ENCODE measurements around the gene OPA3.
A peak's percentile ranks its signal among the peaks of the same experiment; 100 is the strongest.

Gene OPA3

DNA sequence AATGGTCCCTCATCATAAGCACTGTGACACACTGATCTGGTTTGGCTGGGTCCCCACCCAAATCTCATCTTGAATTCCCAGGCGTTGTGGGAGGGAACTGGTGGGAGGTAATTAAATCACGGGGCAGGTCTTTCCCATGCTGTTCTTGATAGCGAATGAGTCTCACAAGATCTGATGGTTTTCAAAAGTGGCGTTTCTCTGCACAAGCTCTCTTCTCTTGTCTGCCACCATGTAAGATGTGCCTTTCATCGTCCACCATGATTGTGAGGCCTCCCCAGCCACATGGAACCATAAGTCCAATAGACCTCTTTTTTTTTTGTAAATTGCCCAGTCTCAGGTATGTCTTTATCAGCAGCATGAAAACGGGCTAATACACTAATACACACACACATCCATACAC, 24.3 kb upstream of the OPA3 start:
- H3K9me3 ChIP-seq (ENCODE audit: low read length): no peaks in the 10 kb centered on the region
- no peaks in the 10 kb centered on the region for H3K36me3 ChIP-seq (ENCODE audit: insufficient read depth, low read length)
- no peak overlapping the region for H3K4me3 ChIP-seq (ENCODE audit: low read length)
- H3K4me1 ChIP-seq (ENCODE audit: insufficient read depth, low read length): peaks cover 4% of the 10 kb centered on the region
- H3K27me3 ChIP-seq (ENCODE audit: insufficient read depth, low read length): no peaks in the 10 kb centered on the region
- H2AFZ ChIP-seq (ENCODE audit: low read depth, low read length): no peak overlapping the region

DNA sequence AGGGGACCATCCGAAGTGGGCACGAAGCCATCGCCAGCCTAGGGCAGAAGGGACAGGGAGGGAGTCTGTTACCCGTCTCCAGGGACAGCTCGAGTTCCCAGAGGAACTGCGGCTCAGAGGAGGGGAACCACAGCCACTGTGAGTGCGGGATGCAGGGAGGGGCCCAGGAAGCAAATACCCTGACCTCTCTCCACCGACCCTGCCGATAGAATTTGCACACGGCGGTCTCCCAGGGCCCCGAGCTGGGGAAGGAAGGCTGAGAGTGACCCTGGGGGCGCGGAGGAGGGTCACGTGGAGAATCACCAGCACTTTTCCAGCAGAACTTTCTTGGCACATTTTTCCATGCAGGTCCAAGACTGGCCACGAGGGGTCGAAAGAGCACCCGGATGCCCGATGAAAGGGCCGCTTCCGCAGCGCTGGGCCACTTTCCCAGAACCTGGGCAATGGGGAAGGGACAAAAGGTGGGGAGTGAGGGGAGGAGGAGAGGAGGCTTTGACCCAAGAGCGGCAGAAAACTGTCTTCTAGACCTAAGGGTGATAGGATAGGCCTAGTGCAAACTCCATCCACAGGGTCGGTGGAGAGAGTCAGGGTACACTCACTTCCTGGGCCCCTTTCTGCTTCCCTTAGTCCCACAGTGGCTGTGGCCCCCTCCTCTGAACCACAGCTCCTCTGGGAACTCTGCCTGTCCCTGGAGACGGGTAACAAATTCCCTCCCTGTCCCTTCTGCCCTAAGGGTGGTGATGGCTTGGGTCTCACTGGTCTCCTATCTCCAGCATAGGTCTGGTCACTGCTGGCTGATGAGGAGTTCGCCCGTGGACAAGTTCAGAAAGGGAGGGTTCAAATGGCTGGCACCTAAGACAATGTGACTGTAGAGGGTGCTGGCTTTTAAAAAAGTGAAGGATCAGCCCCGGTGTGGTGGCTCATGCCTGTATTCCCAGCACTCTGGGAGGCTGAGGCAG, 22.7 kb upstream of the OPA3 start:
- Histone ChIP-seq H3K27me3 (ENCODE audit: insufficient read depth, low read length) (peaks cover 5% of the 10 kb centered on the region), H3K36me3 (ENCODE audit: insufficient read depth, low read length) (no peaks in the 10 kb centered on the region), H2AFZ (ENCODE audit: low read depth, low read length) (peak overlapping the region; percentile 9), H3K4me1 (ENCODE audit: insufficient read depth, low read length) (peaks cover 4% of the 10 kb centered on the region), H3K4me3 (ENCODE audit: low read length) (peak overlapping the region; percentile 5), H3K9me3 (ENCODE audit: low read length) (no peaks in the 10 kb centered on the region)

DNA sequence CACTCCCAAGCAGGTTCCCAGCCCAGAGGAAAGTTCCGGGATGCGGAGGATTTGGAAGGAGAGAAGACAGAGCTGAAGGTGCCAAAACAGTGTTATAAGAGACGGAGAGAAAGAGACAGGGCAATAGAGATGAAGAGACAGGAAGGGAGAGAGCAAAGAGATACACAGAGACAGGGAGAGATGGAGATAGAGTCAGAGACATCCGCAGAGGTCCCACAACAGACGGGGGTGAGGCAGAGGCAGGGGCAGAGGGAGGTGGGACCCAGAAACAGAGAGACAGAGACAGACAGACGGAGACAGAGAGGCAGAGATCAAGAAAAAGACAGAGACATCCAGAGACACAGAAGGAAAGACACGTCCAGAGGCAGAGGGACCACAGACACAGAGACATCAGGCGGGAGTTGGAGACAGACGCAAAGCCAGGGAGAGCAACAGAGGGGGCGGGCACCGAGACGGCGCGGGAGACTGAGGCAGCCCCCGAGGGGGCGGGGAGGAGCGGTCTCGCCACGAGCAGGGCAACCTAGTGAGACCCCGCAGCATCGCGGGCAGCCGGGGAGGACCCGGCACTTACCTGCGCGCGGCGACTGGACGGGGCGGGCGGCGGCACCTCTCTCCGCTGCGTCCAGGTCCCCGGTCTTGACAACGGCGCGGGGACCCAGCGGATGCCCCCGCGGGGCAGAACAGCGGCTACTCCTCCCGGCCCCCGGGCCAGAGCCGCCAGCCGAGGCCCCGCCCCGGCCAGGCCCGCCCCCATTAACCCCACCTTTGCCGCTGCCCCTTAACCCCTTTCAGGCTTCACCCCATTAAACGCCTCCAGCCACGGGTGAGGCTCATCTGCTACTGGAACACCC, 17.1 kb upstream of the OPA3 start, which contains the start of gene GPR4:
GPR4 (minus strand) TSS at position 689 of the 851 bp plus-strand sequence. CDS start 10,346 bp downstream, outside the sequence.
- H3K27me3 ChIP-seq (ENCODE audit: insufficient read depth, low read length): peaks cover 57% of the 10 kb centered on the region
- no peak within 1 kb of the TSS for H3K4me3 ChIP-seq (ENCODE audit: low read length)
- H3K9me3 ChIP-seq (ENCODE audit: low read length): no peaks in the 10 kb centered on the region

GRCh38 chr19:45601115-45601514, 16.5 kb upstream of the OPA3 start:
- H3K9me3 ChIP-seq (ENCODE audit: low read length): no peaks in the 10 kb centered on the region
- H3K36me3 ChIP-seq (ENCODE audit: insufficient read depth, low read length): no peaks in the 10 kb centered on the region
- peaks cover 4% of the 10 kb centered on the region for H3K4me1 ChIP-seq (ENCODE audit: insufficient read depth, low read length)
- peaks cover 62% of the 10 kb centered on the region for H3K27me3 ChIP-seq (ENCODE audit: insufficient read depth, low read length)
- H3K4me3 ChIP-seq (ENCODE audit: low read length): no peak overlapping the region
- H2AFZ ChIP-seq (ENCODE audit: low read depth, low read length): no peak overlapping the region

More for the DNA sequence above, 17.1 kb upstream of the OPA3 start, which contains the start of gene GPR4:
- peaks cover 4% of the 10 kb centered on the region for H3K4me1 ChIP-seq (ENCODE audit: insufficient read depth, low read length)
- no peaks in the 10 kb centered on the region for H3K36me3 ChIP-seq (ENCODE audit: insufficient read depth, low read length)
- H2AFZ ChIP-seq (ENCODE audit: low read depth, low read length): no peak within 1 kb of the TSS

- Histone ChIP-seq H3K27me3 (ENCODE audit: insufficient read depth, low read length) (peaks cover 64% of the 10 kb centered on the region), H3K4me3 (ENCODE audit: low read length) (no peak overlapping the region), H3K9me3 (ENCODE audit: low read length) (no peaks in the 10 kb centered on the region), H2AFZ (ENCODE audit: low read depth, low read length) (no peak overlapping the region), H3K36me3 (ENCODE audit: insufficient read depth, low read length) (no peaks in the 10 kb centered on the region), H3K4me1 (ENCODE audit: insufficient read depth, low read length) (peaks cover 4% of the 10 kb centered on the region)
Measured at GRCh38 chr19:45600340-45600885, 15.8 kb upstream of the OPA3 start.

- Histone ChIP-seq H3K4me3 (ENCODE audit: low read length) (no peak overlapping the region), H2AFZ (ENCODE audit: low read depth, low read length) (no peak overlapping the region), H3K36me3 (ENCODE audit: insufficient read depth, low read length) (no peaks in the 10 kb centered on the region), H3K27me3 (ENCODE audit: insufficient read depth, low read length) (peaks cover 64% of the 10 kb centered on the region), H3K4me1 (ENCODE audit: insufficient read depth, low read length) (peaks cover 4% of the 10 kb centered on the region), H3K9me3 (ENCODE audit: low read length) (no peaks in the 10 kb centered on the region)
Measured at GRCh38 chr19:45599286-45599685, 14.7 kb upstream of the OPA3 start.

GRCh38 chr19:45598267-45599001, 13.8 kb upstream of the OPA3 start:
- Histone ChIP-seq H3K4me3 (ENCODE audit: low read length) (no peak overlapping the region), H3K36me3 (ENCODE audit: insufficient read depth, low read length) (no peaks in the 10 kb centered on the region), H2AFZ (ENCODE audit: low read depth, low read length) (no peak overlapping the region), H3K27me3 (ENCODE audit: insufficient read depth, low read length) (peaks cover 64% of the 10 kb centered on the region), H3K4me1 (ENCODE audit: insufficient read depth, low read length) (peaks cover 4% of the 10 kb centered on the region), H3K9me3 (ENCODE audit: low read length) (no peaks in the 10 kb centered on the region)

DNA sequence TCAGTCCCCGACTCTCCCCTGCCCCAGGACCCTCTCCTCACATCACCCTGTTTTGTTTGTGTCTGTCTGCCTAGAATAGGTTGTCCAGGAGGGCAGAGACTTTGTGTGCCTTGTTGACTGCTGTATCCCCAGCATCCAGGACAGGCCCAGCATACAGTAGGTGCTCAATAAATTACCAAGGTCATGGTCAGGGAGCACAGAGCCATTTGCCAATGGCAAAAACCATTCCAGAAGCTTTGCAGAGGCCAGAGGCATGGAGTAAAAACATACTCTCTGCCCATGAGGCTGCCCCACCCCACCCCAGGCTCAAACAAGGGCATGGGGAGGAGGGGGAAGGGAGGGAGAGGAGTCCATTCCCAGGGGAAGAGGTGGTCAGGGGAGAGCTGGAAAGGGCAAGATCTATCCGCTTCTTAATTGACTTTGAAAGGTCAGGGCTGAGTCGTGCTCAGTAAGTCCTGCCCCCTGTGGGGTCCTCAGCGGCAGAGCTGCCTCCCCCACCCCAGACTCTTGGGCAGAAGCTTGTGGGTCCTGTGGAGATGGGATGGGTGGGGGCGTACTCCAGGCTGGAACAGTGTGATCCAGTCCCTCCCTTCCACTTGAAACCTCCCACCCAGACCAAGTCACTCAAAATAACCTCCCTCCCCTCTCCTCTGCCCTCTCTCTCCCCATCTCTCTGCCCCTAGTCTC, 13.0 kb upstream of the OPA3 start:
- H3K9me3 ChIP-seq (ENCODE audit: low read length): no peaks in the 10 kb centered on the region
- no peak overlapping the region for H3K4me3 ChIP-seq (ENCODE audit: low read length)
- no peaks in the 10 kb centered on the region for H3K36me3 ChIP-seq (ENCODE audit: insufficient read depth, low read length)
- H3K4me1 ChIP-seq (ENCODE audit: insufficient read depth, low read length): peaks cover 4% of the 10 kb centered on the region
- peaks cover 61% of the 10 kb centered on the region for H3K27me3 ChIP-seq (ENCODE audit: insufficient read depth, low read length)
- H2AFZ ChIP-seq (ENCODE audit: low read depth, low read length): no peak overlapping the region

DNA sequence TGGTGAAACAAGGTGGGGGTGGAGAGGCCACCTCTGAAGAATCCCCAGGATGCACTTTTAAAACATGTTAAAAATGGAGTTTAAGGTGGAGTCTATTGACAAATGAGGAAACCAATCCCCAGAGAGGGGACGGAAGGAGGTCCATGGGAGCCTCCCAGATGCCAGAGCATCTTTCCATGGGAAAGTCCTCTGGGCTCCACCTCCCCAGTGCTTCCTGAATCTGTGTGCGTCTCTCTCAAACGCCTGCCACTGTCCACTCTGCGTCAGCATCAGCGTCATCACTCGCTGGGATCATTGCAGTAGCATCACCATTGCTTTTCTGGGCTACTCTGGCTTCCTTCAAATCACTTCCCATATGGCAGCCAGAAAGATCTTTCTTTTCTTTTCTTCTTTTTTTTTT, 11.2 kb upstream of the OPA3 start:
- peaks cover 45% of the 10 kb centered on the region for H3K27me3 ChIP-seq (ENCODE audit: insufficient read depth, low read length)

GRCh38 chr19:45593520-45593919, 8.9 kb upstream of the OPA3 start:
- Histone ChIP-seq H3K4me3 (ENCODE audit: low read length) (no peak overlapping the region), H2AFZ (ENCODE audit: low read depth, low read length) (no peak overlapping the region), H3K27me3 (ENCODE audit: insufficient read depth, low read length) (peaks cover 25% of the 10 kb centered on the region)

More for the DNA sequence above, 11.2 kb upstream of the OPA3 start:
- H3K4me1 ChIP-seq (ENCODE audit: insufficient read depth, low read length): peaks cover 4% of the 10 kb centered on the region
- no peak overlapping the region for H3K4me3 ChIP-seq (ENCODE audit: low read length)
- no peak overlapping the region for H2AFZ ChIP-seq (ENCODE audit: low read depth, low read length)
- no peaks in the 10 kb centered on the region for H3K9me3 ChIP-seq (ENCODE audit: low read length)
- no peaks in the 10 kb centered on the region for H3K36me3 ChIP-seq (ENCODE audit: insufficient read depth, low read length)

DNA sequence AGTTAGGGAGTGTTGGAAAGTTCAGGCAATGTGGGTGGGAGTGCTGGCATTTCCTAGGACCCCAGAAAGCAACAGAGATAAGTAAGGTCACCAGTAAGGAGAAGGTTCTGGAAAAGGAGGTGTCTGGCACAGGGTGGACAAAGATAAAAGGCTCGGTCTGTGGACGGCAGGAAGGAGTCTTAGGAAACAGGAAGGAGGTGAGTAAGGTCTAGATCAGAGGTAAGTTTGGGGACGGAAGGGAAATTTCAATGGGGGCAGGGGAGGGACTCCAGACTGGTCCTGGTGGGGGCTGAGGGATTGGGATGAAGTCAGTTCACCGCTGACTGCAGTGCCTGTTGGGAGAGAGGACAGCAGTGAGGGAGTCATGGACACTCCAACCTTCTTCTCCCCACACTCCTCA, 7.8 kb upstream of the OPA3 start:
- peaks cover 15% of the 10 kb centered on the region for H3K27me3 ChIP-seq (ENCODE audit: insufficient read depth, low read length)
- no peaks in the 10 kb centered on the region for H3K36me3 ChIP-seq (ENCODE audit: insufficient read depth, low read length)
- no peak overlapping the region for H3K4me3 ChIP-seq (ENCODE audit: low read length)
- H2AFZ ChIP-seq (ENCODE audit: low read depth, low read length): no peak overlapping the region
- H3K9me3 ChIP-seq (ENCODE audit: low read length): no peaks in the 10 kb centered on the region
- H3K4me1 ChIP-seq (ENCODE audit: insufficient read depth, low read length): no peaks in the 10 kb centered on the region

More at GRCh38 chr19:45593520-45593919, 8.9 kb upstream of the OPA3 start:
- Histone ChIP-seq H3K9me3 (ENCODE audit: low read length) (no peaks in the 10 kb centered on the region), H3K4me1 (ENCODE audit: insufficient read depth, low read length) (peaks cover 4% of the 10 kb centered on the region), H3K36me3 (ENCODE audit: insufficient read depth, low read length) (no peaks in the 10 kb centered on the region)

DNA sequence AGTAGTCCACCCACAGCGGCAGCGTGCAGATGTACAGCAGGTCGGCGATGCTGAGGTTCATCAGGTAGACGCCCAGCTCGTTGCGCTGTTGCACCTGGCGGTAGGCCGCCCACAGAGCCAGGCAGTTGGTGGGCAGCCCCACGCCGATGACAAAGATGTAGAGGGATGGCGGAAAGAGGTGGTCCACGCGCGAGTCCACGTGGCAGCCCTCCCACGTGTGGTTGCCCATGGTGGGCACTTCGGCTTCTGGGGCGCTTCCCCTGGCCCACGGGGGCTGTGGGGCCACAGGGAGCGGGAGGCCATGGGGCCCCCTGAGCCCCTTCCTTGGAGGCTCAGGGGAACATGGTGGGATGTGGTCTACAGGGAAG, 7.0 kb upstream of the OPA3 start:
- no peaks in the 10 kb centered on the region for H3K4me1 ChIP-seq (ENCODE audit: insufficient read depth, low read length)

More for the DNA sequence above, 7.0 kb upstream of the OPA3 start:
- peaks cover 9% of the 10 kb centered on the region for H3K27me3 ChIP-seq (ENCODE audit: insufficient read depth, low read length)
- no peak overlapping the region for H3K4me3 ChIP-seq (ENCODE audit: low read length)
- H3K36me3 ChIP-seq (ENCODE audit: insufficient read depth, low read length): no peaks in the 10 kb centered on the region
- H2AFZ ChIP-seq (ENCODE audit: low read depth, low read length): no peak overlapping the region
- no peaks in the 10 kb centered on the region for H3K9me3 ChIP-seq (ENCODE audit: low read length)
